ENCODE data around the gene LSM12.

DNA sequence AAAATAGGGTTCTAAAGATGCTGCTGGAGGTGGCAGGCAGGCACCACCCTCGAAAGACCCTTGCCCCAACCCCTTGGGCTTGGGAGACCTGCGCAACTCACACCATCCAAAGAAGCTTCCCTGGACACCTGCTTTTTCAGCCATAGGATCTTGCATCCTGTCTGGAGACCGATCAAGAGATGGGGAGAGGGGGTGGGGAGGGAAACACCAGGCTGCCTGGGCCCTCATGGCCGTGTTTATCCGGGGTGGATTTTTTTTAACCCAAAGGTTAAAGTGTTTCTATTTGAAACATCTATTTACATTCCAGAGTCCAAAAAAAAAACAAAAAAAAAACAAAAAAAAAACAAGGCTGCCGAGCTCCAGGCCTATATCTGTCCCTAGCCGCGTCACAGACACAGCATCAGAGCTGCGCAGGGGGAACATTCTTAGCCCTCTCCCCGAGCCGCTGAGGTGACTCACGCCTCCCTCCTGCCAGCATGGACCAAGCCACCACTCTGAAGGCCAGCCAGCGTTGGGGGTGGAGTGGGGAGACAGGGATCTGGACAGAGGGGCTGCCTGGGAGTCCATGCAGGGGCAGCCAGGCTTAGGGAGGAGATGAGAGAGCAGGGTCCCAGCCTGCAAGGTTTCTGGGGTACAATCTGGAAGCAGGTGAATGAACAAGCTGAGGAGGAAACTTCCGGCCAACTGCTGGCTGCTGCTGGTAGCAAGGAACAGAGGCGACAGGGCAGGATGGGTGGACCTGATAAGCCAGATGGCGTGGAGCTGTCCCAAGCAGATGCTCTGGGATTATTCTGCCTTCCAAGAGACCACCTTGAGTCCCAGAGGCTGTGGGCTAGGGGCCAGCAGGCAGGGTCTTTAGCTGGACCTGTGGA lies 42.2 kb upstream of the LSM12 start:
- TF ChIP-seq CTCF (conservative IDR thresholded peaks at IDR 0.05; ENCODE audit: low read depth, low read length) (no peak), EZH2 (IDR thresholded peaks at IDR 0.05; ENCODE audit: borderline replicate concordance, low read depth, low read length, poor library complexity, severe bottlenecking) (no peak)
